Stimulated activated CD4-positive, alpha-beta T cell treated with anti-CD3 and anti-CD28 coated beads, Interleukin-15, amount 100 ng/mL, for 1 hour (primary cell): Measurements from ENCODE around the gene PI4KA.

Experiments used
- DNase-seq, 2 donors: peaks; one replicate each; pipeline ENCODE4 v3.0.0-alpha.2; 2020; ENCODE audit warnings: low read depth in 1 of 2, low spot score in 1 of 2

Gene PI4KA

DNA sequence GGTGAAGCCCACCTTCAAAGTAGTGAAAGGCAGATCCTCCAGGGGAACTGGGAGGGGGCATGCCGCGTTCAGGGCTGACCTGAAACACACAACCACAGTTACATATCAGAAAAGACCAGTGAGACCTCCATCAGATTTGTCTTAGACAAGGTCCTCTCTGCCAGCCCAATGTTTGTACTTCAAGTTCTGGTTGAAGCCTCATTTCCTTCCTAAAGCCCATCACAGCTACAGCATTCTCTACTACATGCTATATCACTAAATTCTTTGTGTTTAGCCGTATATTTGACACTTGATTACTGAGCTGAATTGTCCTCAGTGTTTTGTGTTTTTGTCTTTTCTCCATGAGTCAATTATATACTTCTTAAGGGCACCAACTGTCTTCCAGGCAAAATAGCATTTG, 40.1 kb downstream of the PI4KA start:
- no peak for DNase-seq

DNA sequence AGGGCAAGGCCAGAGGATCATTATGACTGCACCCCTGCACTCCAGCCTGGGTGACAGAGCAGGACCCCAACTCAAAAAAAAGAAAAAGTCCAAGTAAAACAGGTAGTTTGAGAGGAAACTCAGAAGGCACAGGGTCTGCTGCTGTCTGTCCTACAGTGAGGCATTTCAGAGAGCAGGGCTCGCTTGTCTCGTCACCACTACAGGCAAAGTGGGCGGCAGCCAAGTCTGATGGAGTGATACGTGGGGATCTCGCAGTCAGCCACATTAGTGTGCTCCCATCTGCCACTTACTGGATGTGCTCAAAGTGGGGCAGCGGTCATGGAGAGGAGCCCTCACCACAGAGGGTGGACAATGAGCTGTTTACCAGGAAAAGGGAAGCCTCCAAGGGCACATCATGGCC, 42.1 kb downstream of the PI4KA start:
- no peak for DNase-seq

DNA sequence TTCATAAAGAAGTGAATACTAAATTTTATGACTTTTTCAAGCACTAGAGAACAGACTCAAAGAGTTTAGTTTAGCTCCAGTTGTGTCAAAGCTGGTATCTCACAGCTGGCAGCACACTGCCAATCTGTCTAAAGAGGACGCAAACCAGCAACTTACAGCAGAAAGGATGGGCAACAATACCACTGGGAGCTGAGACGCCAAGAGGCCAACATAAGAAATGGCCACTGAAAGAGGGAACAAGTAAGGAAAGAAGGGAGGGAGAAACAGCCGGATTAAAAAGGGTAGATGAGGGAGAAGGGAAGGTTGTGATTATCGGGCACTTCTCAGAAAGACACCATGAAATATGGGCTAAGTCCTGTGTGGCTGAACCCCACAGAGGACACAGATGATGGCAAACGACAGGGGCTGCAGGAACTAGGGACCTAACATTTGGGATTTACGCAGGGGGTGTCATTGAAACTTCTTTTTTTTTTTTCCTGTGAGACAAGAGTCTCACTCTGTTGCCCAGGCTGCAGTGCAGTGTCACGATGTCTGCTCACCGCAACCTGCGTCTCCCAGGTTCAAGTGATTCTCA, 43.0 kb downstream of the PI4KA start:
- DNase-seq: no peak

- DNase-seq: no peak
These were observed 44.3 kb downstream of the PI4KA start for GRCh38 chr22:20814221-20814808.

GRCh38 chr22:20813056-20813455, 45.6 kb downstream of the PI4KA start:
- DNase-seq: no peak

DNA sequence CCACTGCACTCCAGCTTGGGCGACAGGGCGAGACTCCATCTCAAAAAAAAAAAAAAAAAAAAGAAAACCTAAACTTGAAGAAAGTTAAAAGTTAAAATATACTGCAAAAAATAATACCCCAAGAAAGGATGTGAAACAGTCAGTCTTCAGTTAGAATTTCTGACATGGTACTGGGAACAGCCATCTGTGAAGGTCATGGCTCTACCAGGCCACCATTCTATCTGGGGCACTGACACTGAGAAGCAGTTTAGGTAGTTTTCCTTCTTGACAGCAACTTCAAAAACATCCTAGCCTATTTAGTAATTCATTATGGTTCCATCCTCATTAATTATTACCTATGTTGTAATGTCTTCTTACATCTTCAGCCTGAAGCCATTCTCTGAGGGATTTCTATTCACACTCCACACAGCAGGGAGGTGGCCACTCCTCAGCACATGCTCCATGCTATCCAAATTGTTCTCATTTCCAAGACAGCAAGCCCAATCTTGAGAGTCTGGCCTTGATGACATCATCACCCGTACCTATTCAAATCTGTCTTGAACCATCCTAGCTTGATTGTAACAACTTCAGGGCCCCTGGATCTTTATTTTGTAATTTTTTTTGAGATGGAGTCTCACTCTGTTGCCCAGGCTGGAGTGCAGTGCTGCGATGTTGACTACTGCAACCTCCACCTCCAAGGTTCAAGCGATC, 46.5 kb downstream of the PI4KA start:
- DNase-seq: no peak

DNA sequence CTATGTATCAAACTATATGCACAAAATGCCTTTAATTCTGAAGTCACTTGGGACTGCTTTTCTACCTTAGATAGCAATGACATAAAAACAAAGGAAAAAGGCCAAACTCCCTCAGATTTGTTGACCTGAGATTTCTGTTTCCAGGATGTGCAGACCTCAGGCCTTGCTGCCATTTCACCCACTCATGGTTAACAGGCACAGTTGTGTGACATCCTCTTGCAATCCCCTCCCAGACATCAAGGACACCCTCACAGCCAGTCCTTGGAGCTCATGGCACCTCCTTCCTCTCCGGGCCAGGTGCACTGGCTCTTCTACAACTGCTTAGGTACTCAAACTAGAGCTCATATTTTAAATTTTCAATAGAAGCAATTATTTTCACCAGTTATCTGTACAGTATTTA, 47.4 kb downstream of the PI4KA start:
- no peak for DNase-seq

GRCh38 chr22:20810645-20811044, 48.0 kb downstream of the PI4KA start:
- no peak for DNase-seq

- no peak for DNase-seq
These were observed 48.9 kb downstream of the PI4KA start for GRCh38 chr22:20809538-20810185.

DNA sequence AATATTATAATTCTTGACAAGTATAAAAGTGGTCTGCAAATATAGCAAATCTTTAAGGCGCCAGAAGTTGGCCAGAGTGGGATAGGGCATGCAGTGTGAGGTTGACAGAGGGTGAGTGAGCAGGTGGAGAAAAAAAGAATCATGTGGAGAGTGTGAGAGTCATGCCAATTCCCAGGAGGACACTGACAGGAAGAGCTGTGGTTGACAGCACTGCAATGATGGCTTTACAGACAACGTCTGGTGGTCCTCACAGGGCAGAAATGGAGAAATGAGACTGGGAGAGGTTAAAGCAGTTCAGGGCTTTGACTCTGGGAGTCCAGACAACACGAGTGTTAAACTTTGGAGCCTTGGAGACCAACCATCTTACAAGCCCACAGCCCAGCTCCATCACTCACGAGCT, 49.8 kb downstream of the PI4KA start:
- no peak for DNase-seq

DNA sequence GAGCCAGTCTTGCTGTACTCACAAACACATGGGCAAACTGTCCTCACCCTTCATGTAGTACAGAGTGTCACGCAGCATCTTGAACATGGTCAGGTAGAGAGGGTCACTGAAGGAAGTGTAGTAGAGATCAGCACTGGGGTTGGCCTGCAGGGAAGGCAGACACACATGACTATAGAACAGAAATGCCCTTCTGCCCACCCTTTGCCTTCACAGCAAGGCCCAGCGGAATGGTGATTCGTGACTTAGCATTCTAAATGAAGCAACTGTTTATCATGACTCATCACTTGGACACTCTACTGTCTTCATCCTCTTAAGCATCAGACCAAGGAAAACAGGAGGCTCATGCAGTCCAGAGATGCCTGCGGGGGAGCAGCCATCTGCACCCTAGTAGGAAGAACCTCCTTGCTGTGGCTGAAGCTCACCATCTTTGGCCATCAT, 51.3 kb downstream of the PI4KA start:
- no peak for DNase-seq

- no peak for DNase-seq
These were observed 52.6 kb downstream of the PI4KA start for GRCh38 chr22:20805972-20806471.

- DNase-seq: no peak
These were observed 54.0 kb downstream of the PI4KA start for GRCh38 chr22:20804650-20805049.

GRCh38 chr22:20803696-20804324, 54.8 kb downstream of the PI4KA start:
- peak in 1 of 2 donors; percentile 14 for DNase-seq

DNA sequence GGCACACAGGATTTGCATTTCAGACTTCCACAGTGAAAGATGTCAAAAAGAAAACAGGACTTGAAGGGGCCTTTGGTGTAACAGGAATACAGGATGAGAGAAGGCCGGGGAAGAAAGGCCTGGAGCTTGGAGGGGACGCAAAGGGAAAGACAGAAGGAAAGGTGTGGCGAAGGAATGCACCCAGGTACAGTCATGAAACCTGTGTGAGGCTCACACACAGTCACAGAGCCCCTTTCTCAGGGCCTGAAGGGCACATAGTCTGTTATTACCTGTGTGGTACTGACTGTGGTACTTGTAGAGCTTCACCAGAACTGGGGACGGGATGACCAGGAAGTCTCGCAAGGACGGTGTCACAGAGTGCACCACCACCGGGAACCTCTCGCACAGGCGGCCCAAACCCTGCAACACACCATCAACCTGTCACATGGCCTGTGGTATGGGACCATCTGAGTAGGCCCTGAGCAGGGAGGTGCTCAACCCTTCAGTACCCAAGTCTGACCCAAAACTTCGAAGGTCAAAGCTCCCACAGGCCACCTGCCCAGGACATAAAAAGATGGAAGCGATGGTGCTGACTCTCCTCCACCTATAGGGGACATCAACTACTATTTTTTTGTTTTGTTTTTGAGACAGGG, 55.6 kb downstream of the PI4KA start:
- no peak for DNase-seq

DNA sequence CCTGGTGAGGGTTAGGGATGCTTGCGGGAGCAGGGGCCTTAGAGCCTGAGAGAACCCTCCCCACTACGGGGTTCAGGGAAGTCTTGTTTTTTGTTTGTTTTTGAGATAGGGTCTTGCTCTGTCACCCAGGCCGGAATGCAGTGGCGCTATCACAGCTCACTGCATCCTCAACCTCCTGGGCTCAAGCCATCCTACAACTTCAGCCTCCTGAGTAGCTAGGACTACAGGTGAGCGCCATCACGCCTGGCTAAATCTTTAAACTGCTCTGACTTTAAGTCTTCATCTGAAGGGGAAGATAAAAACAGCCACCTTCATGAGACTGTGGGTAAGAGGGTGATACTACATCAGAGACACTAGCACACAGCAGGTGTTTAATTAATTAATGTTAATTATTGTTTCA, 56.2 kb downstream of the PI4KA start:
- no peak for DNase-seq

DNA sequence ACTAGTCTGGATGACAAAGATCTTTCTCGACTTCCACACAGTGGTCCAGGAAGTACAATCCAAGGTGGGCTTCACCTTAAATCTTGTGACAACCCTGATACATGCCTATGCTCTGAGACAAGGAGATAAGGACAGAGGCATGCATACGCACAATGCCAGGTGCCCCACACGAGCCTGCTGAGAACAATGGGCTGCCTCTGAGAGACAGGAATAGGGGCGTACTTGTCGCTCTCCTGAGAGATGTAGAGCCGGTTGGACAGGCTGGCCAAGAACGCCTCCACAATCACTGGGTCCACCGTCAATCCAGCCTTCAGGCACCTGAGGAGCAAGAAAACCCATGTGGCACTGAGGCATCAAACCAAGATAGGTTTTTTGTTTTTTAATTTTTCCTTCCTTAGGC, 59.2 kb downstream of the PI4KA start:
- no peak for DNase-seq

DNA sequence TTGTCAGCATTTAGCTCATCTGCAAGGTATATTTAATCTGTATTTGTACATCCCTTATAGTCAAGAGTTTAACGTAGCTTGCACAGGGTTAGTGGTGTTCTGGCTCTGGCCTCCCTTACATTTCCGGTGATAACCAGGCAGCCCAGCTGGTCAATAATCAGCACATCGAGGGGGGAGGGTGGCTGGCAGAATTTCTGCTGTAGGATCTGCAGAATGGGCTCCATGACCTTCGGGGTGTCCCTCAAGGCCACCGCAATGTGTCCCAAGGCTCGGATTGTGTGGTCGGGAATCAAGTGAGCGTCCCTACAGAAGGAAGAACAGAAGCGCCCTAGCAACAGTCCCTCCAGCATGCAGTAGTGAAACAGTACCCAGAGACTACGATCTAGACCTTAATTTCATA, 59.6 kb downstream of the PI4KA start:
- DNase-seq: no peak

- no peak for DNase-seq
These were observed 60.4 kb downstream of the PI4KA start for GRCh38 chr22:20798218-20798617.

GRCh38 chr22:20796731-20797130, 61.9 kb downstream of the PI4KA start:
- no peak for DNase-seq
